Urothelium cell line (cell line): Measurements from ENCODE around the gene TXNDC8.
"Not testable (repeated sequence)": the region's sequence is repeated elsewhere in the genome, so short reads cannot be mapped to it uniquely, and the experiment has no call there.

Experiments
- DNase-seq: peaks from one replicate; pipeline ENCODE4 v3.0.0; 2011; ENCODE audit warnings: low spot score, mixed read lengths
- FAIRE-seq: peaks from 2 replicates; lab custom pipeline; 2011; peaks lifted over from hg19 to GRCh38; lab: Jason Lieb, UNC

The TXNDC8 gene

DNA sequence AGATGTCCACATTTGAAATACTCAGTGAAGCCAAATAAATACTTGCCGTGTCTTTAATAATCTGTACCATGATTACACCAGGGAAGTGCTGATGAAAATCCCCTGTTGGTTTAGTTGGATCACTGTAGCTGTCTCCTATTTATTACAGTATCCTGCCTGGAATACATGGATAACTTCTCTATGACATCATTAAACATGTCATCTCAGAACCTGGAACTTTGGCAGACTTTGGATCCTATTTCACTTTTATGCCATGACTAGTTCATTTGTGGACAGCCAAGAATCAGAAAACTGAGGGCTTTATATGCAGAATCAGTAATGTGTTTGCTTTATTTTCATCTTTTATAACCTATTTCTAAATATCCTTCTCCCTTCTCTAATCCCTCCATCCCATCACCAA, at the start of gene TXNDC8:
Gene TXNDC8, minus strand, starts transcription at position 137 of the 400 bp plus-strand sequence.
- DNase-seq: no peak
- no peak for FAIRE-seq

DNA sequence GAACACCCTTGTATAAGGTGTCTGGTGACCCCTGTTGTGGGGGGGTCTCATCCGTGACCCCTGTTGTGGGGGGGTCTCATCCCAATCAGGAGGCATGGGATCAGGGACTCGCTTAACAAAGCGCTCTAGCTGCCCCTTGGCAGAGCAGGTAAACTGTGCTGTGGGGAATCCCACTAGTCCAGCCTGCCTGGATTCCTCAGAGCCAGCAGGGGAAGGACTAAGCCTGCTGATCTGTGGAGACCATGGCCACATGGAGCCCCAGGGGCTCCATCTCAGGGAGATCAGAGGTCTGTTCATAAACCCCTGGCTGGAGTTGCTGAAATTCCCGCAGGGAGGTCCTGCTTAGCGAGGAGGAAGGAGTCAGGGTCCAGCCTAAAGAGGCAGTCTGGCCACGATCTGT, 45.8 kb upstream of the TXNDC8 start:
- FAIRE-seq (no peak), DNase-seq (no peak)

DNA sequence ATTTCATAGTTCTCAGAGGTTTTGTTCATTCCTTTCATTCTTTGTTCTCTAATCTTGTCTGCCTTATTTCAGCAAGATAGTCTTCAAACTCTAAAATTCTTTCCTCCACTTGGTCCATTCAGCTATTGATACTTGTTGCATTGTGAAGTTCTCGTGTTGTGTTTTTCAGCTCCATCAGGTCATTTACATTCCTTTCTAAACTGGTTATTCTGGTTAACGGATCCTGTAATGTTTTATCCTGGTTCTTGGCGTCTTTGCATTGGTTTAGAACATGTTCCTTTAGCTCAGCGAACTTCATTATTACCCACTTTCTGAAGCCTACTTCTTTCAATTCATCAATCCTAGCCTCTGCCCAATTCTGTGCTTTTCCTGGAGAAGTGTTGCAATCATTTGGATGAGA, 45.1 kb upstream of the TXNDC8 start:
- FAIRE-seq: no peak

DNA sequence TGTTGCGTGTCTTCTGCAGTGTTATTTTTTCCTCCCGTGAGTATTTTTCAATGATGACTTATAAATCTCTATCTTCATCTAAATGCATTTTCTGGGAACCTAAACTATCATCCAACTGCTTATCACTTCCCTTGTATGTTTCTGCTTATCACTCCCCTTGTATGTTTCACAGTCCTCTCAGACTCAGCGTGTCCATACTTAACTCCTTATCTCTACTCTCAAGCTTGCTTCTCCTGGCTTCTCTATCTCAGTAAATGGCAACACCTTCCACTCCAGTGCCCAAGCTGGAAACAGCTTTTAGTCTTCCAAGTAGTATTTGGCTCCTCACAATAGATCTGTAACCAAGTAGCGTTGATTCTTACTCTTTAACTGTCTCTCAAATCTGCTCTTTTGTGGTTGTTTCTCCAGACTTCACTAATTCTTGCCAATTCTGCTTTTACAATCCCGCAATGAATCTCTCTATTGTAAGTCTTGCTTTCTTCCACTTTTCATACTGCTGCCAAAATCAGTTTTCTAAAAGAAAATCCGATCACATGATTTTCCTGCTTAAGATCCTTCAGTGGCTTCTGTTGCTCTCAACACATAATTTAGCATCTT, 33.8 kb upstream of the TXNDC8 start:
- FAIRE-seq (no peak), DNase-seq (no peak)

More for the DNA sequence above, 45.1 kb upstream of the TXNDC8 start:
- no peak for DNase-seq

DNA sequence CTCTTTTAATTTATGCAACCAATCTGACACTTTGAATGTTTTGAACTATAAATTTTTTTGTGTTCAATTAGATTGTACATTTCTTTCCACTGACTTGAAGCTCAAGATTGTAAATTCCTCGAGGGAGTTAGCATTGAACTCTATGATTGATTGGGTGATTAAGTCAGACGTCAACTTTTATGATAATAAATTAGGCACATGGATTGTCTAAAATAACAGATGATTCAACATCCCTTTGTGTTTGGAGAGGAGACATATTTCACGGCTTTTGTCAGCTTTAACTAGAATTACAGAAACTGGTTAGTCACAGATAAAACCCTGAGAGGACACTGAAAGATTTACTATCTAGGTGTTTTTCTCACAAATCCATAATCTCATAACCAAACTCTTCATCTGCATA, 32.7 kb upstream of the TXNDC8 start:
- FAIRE-seq (no peak), DNase-seq (no peak)

DNA sequence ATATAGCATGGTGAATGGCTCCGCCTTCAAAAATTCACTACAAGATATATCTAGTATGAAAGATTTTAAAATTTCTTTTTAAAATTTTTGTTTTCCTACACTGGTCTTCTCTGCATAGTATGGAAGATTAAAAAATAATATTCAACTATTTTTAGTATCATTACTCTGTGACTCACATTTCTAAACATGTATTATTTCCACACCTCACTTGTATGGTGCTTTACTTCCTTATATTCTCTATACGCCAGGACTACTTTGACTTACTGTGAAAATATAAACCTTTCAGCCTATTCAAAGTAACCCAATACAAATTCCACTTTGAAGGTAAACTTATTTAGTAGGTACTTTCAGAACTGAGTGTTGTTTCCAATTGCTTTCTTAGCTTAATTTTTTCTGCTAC, 26.8 kb upstream of the TXNDC8 start:
- no peak for FAIRE-seq
- DNase-seq: no peak

DNA sequence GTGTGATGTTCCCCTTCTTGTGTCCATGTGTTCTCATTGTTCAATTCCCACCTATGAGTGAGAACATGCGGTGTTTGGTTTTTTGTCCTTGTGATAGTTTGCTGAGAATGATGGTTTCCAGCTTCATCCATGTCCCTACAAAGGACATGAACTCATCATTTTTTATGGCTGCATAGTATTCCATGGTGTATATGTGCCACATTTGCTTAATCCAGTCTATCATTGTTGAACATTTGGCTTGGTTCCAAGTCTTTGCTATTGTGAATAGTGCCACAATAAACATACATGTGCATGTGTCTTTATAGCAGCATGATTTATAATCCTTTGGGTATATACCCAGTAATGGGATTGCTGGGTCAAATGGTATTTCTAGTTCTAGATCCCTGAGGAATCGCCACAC, 21.3 kb upstream of the TXNDC8 start:
- FAIRE-seq, DNase-seq: not testable (repeated sequence)

DNA sequence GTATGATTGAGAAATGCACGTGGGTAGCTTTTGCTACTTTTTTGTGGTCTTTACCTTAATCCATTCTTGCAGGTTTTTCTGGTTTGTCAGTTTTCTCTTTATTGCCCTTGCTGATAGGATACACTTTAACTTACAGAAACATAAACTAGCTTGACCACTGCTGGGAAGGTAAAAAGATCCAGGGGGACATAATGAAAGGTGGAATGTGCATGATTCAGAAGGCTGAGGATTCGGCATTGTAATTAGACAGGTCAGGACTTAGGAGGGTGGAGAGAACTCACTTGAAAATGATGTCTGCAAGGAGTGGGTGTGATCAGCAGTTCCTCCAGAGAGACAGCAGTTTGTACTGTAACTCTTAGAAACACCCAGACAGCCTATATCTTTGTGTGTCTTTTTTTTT, 19.8 kb upstream of the TXNDC8 start:
- FAIRE-seq: no peak
- no peak for DNase-seq

DNA sequence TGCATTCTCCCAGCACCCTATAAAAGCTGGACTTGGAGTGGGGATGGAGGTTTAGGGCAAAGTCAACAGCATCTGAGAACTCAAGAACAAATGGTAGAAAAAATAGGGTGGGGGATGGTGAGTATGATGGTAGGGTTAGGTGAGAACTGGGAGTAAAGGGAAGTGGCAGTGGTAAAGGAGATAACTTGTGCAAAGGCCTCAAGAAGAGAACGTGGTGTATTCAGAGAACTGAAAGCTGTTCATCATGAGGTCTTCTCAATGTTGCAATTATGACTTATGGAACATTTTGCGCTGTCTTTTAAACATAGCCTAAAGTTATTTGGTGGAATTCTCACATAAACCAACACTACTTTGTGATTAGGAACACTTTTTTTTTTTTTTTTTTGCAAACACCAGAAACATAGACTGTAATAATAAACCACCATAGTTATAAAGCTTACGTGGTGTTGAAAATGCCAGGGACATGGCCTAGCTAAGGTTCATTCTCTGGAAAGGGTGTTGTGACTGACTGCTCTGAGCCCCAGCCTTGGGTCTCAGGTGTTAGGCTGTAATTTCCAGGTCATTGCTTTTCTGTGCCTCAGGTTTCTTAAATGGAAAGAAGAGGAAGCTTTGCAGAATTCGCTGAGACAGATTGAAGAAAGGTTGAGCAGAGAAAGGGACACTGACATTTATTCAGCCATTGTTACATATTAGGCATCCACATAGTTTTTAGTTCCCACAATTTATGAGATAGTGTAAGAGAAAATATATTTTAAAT, 19.2 kb upstream of the TXNDC8 start:
- DNase-seq (no peak), FAIRE-seq (no peak)

DNA sequence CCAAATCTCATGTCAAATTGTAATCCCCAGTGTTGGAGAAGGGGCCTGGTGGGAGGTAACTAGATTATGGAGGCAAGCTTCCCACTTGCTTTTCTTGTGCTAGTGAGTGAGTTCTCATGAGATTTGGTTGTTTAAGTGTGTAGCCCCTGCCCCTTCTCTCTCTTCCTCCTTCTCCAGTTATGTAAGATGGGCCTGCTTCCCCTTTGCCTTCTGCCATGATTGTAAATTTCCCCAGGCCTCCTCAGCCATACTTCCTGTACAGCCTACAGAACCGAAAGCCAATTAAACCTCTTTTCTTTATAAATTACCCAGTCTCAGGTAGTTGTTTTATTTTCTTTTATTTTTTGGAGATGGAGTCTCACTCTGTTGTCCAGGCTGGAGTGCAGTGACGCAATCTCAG, 18.2 kb upstream of the TXNDC8 start:
- FAIRE-seq: no peak
- no peak for DNase-seq

DNA sequence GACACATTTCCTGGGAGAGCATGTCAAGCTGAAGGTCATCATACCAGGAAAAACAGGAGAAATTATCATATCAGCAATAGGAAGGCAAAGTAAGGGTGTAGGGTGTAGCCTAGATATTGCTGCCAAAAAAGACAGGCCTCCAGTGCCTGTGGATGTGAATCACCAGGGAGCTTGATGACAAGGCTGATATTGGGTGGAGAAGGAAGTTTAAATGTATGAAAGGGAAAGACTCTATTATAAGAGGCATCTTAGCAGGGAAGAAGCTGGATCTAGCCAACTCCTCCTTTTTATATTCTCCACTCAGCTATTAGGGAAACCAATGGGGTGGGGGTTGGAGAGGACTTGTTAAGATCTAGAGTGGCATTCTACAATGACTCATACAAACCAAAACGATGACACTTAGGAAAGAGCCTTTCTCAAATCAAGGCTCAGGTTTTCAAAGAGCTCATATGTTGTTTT, 13.4 kb upstream of the TXNDC8 start:
- FAIRE-seq (no peak), DNase-seq (peak; percentile 48)

DNA sequence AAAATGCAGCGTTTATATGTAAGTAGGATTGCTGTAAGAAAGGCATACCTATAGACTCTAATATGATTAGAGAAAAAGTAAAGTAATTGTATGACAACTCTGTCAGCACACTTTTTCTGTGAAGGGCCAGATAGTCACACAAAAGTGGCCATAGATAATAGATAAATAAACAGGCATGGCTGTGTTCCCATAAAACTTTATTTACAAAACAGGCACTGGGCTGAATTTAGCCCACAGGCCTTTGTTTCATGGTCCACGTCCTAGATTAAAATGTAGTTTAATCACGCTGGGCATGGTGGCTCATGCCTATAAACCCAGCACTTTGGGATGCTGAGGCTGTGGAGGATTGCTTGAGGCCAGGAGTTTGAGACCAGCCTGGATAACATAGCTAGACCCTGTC, 8.7 kb upstream of the TXNDC8 start:
- DNase-seq (no peak), FAIRE-seq (no peak)

DNA sequence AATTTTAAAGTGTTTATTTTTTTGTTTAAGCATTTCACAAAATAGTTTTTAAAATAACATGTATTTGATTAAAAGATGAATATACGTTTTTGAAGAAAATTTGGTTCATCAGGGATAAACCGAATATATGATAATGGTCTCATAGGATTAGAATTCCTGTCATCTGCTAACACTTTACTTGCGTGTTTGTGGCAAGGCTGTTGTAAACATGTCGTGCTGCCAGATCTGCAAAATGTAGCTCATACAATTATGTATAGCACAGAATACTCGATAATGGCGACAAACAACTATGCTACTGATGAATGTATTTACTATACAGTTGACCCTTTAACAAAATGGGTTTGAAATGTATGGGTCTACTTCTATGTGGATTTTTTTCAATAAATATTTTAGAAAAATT, 7.2 kb upstream of the TXNDC8 start:
- FAIRE-seq (no peak), DNase-seq (no peak)

DNA sequence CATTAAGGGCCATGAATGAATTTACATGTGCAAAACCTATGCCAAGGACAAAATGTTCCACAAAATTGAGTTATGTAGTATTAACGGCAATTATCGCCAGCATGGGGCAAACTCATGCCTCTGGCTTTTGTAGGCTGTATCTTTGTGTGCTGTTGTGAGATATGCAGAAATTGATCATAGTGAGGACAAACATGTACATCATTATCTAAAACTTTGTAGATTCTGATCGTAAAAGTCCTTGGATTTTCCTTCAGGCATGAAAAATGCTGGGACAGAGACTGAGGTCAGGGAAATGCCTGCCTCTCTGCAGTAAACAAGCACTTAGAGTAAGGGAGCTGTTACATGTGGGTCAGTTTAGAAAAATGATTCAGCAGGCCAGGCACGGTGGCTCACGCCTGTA, 5.9 kb upstream of the TXNDC8 start:
- DNase-seq (no peak), FAIRE-seq (no peak)

DNA sequence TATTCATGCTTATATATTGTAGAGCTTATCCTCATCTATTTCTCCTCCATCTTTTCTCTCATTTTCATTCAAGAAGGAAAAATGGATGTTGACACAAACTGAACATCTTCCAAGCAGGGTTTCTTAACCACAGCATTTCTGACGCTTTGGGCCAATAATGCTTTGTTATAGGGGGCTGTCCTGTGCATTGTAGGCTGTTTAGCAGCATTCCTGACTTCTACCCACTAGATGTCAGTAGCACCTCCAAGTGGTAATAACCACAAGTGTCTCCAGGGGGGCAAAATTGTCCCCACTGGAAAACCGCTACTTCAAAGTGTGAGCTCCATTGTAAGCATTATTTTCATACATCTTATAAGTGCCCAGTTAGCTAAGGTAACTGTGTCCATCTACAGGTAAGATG, 2.6 kb upstream of the TXNDC8 start:
- DNase-seq (no peak), FAIRE-seq (no peak)

DNA sequence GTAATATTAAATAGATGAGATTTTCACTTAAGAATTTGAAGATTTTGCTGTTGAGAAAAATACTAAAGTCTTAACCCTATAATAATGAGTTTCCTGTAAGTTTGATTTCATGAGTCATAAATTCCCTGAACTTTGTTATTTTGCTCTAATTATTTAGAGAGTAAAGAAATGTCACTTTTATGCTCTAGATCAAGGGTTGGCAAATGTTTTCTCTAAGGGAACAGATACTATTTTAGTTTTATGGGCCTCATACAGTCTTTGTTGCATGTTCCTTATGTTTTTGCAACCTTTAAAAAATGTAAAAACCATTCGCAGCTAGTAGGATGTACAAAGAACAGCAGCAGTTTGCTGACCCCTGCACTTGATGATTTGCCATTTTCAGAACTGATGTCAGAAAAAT, 480 bp upstream of the TXNDC8 start:
- DNase-seq (no peak), FAIRE-seq (no peak)

DNA sequence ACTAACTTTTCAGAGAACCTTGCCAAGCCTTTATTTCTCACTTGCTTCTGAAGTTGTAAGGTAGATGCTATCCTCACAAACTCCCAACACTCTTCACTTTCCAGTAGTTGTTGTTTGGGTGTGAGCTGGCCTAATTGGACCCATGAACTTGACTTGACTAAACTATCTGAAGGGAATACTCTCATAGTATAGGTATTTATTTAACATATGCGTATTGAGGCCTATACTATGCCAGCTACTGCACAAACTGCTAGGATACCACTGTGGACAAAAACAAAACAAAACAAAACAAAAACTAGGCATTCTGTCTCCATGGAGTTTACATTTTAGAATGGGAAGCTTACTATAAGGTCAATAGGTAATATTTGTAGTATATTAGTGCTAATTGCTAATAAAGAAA, 1.3 kb downstream of the TXNDC8 start:
- DNase-seq: no peak
- no peak for FAIRE-seq

DNA sequence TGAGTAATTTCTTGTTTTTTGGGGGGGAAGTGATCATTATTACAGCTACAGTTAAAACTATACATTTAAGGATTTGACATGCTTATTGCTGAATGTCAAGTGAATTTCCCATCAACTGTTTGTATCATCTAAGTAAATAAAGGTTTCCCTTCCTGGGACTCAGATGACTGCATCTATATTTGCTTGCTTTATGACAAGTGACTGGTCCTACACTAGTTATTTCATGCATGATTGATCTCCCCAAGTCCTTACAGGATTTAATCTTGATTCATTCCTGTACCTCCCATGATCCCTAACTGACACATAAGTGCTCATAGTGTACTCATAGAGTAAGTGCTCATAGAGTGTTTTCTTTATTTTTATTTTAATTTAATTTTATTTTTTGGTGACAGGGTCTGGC, 2.8 kb downstream of the TXNDC8 start:
- FAIRE-seq (no peak), DNase-seq (no peak)

DNA sequence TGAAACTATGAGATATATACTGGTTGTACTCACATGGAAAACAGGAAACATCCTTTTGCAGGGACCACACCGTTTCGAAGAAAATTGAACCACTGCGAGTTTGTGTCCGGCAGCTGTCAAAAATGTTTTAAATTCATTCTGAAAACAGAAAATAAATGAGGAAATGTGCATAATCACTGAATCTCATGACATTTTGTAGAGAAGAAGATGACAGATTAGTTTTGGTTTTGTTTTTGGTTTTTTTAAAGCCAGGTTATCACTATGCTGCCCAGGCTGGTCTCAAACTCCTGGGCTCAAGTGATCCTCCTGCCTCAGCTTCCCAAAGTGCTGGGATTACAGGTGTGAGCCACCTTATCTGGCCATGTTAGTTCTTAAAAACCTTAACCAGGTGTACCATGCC, 3.5 kb downstream of the TXNDC8 start:
- FAIRE-seq: no peak

DNA sequence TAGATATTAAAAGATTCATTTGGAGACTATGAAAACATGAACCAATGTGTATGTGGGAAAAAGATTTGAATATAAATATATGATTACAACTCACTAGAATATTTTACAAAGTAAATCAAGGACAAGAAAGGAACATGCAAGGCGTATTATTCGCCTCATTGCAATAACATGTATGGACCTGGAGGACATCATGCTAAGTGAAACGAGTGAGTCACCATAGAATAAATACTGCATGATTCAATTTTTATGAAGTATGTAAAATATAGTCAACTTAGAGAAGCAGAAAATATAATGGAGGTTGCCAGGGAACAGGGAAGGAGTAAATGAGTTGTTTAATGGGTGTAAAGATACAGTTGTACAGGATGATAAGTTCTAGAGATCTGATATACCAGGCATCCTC, 4.9 kb downstream of the TXNDC8 start:
- DNase-seq (no peak), FAIRE-seq (no peak)

More for the DNA sequence above, 3.5 kb downstream of the TXNDC8 start:
- DNase-seq: no peak

DNA sequence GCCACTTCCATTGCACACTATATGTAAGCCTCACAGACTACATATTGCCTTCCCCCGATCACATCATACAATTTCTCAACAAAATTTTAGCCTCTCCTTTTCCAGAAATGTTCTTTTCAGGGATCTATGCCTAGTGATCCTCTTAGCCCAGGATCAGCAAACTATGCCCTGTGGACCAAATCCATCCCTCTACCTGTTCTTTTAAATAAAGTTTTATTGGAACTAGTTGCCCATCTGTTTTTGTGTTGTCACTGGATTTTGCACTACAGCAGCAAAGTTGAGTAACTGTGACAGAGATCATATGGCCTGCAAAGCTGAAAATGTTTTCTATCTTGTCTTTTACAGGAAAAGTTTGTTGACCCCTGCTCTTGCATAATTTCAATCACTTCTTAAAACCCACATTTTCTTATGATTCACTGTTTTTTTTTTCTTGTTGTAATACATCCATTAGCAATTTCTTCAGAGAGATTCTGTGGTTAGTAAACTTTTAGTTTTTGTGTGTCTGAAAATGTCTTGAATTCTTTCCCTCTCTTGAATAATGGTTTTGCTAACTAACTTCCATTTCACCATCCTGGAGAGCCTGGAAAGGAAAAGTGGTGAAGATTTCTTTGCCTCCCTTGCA, 7.1 kb downstream of the TXNDC8 start:
- FAIRE-seq: no peak

DNA sequence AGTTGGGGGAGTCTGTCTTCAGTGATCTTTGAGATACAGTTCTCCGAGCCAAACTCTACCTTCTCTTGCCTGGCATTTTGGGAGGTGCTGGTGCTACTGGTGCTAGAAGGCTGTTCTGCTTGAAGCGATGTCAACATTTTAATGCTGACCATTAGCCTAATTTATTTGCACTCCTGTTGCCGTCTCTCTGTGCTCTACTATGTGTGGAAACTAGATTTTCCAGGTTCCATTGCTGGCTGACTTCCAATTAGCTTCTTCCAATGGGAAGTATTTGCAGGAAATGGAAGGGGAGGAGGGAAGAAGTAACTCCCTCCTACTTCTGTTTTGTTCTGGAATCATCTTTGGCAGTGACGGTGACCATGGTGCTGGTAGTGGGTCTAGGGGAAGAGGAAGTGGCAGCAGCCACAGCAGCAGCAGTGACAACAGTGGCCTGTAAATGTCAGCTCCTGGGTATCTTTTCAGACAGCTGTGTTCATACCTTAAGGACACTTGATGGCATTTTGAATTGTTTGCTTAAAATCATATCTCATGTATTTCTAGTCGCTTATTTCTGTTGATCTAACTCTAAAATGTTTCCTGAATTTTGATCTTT, 7.9 kb downstream of the TXNDC8 start:
- no peak for DNase-seq
- no peak for FAIRE-seq

More for the DNA sequence above, 7.1 kb downstream of the TXNDC8 start:
- DNase-seq: no peak
